CD4-positive, alpha-beta T cell treated with Interleukin-21 for 1 hour (primary cell): ENCODE data around the gene STXBP1.

Experiments
- DNase-seq: peaks from one replicate; pipeline ENCODE4 v3.0.0-alpha.2; 2020

STXBP1 gene

GRCh38 chr9:127720031-127720864 lies 108.2 kb downstream of the STXBP1 start:
- peak; percentile 44 for DNase-seq

GRCh38 chr9:127720865-127721227 lies 108.8 kb downstream of the STXBP1 start:
- no peak for DNase-seq

- peak; percentile 29 for DNase-seq
Observed at GRCh38 chr9:127721391-127721821, 109.3 kb downstream of the STXBP1 start.

- DNase-seq, result no peak
Observed at GRCh38 chr9:127722055-127722745, 110.1 kb downstream of the STXBP1 start.

GRCh38 chr9:127723013-127723412 lies 110.9 kb downstream of the STXBP1 start:
- no peak for DNase-seq

GRCh38 chr9:127723444-127723843 lies 111.4 kb downstream of the STXBP1 start:
- DNase-seq, result no peak

GRCh38 chr9:127724012-127724411 lies 111.9 kb downstream of the STXBP1 start:
- no peak for DNase-seq

GRCh38 chr9:127726871-127727270 lies 114.8 kb downstream of the STXBP1 start:
- DNase-seq, result no peak

- DNase-seq, result no peak
Observed at GRCh38 chr9:127728808-127729207, 116.7 kb downstream of the STXBP1 start.

- no peak for DNase-seq
Observed at GRCh38 chr9:127729522-127730256, 117.6 kb downstream of the STXBP1 start.

- no peak for DNase-seq
Observed at GRCh38 chr9:127730262-127730661, 118.2 kb downstream of the STXBP1 start.

GRCh38 chr9:127730799-127731410 lies 118.8 kb downstream of the STXBP1 start:
- no peak for DNase-seq

GRCh38 chr9:127731938-127732337 lies 119.9 kb downstream of the STXBP1 start:
- no peak for DNase-seq

GRCh38 chr9:127732444-127732843 lies 120.4 kb downstream of the STXBP1 start:
- DNase-seq, result no peak

- no peak for DNase-seq
Observed at GRCh38 chr9:127733614-127734013, 121.5 kb downstream of the STXBP1 start.

GRCh38 chr9:127734247-127734746 lies 122.2 kb downstream of the STXBP1 start:
- no peak for DNase-seq

- peak; percentile 99 for DNase-seq
Observed at GRCh38 chr9:127734747-127735529, 122.9 kb downstream of the STXBP1 start, which contains the start of gene TOR2A. TSS of gene TOR2A (minus strand) at chr9:127735294. CDS start at chr9:127735270, 24 bp downstream.

GRCh38 chr9:127735530-127736185 lies 123.6 kb downstream of the STXBP1 start:
- DNase-seq, result peak; percentile 13

- DNase-seq, result no peak
Observed at GRCh38 chr9:127738666-127739065, 126.6 kb downstream of the STXBP1 start.

GRCh38 chr9:127739614-127740330 lies 127.7 kb downstream of the STXBP1 start:
- no peak for DNase-seq
